Dedifferentiated amniotic fluid mesenchymal stem cell (primary cell): ENCODE measurements around the gene SCG3.
"Not testable (repeated sequence)": the region's sequence is repeated elsewhere in the genome, so short reads cannot be mapped to it uniquely, and the experiment has no call there.

Experiments used
- DNase-seq: peaks from one replicate; pipeline ENCODE4 v3.0.0-alpha.2; 2016; ENCODE audit errors: extremely low spot score

Gene SCG3

GRCh38 chr15:51681303-51681963 is at the start of gene SCG3:
TSS of gene SCG3 (plus strand) at chr15:51681503. CDS start at chr15:51681756, 253 bp downstream.
- DNase-seq, result no peak

- no peak for DNase-seq
Measured at GRCh38 chr15:51634591-51635198, 46.6 kb upstream of the SCG3 start.

- no peak for DNase-seq
Measured at GRCh38 chr15:51641490-51642130, 39.7 kb upstream of the SCG3 start.

GRCh38 chr15:51642696-51643095 is 38.6 kb upstream of the SCG3 start:
- DNase-seq, result no peak

- no peak for DNase-seq
Measured at GRCh38 chr15:51647128-51647562, 34.2 kb upstream of the SCG3 start.

- not testable (repeated sequence) for DNase-seq
Measured at GRCh38 chr15:51648101-51648500, 33.2 kb upstream of the SCG3 start.

GRCh38 chr15:51648643-51649042 is 32.7 kb upstream of the SCG3 start:
- DNase-seq, result not testable (repeated sequence)

- DNase-seq, result peak; percentile 77
Measured at GRCh38 chr15:51649659-51650521, 31.4 kb upstream of the SCG3 start.

GRCh38 chr15:51652084-51652668 is 29.1 kb upstream of the SCG3 start:
- DNase-seq, result no peak

- not testable (repeated sequence) for DNase-seq
Measured at GRCh38 chr15:51655401-51656057, 25.8 kb upstream of the SCG3 start.

- DNase-seq, result no peak
Measured at GRCh38 chr15:51658664-51659063, 22.6 kb upstream of the SCG3 start.

- no peak for DNase-seq
Measured at GRCh38 chr15:51661072-51661471, 20.2 kb upstream of the SCG3 start.

GRCh38 chr15:51667478-51667877 is 13.8 kb upstream of the SCG3 start:
- no peak for DNase-seq

- DNase-seq, result no peak
Measured at GRCh38 chr15:51668446-51668845, 12.9 kb upstream of the SCG3 start.

GRCh38 chr15:51669381-51669780 is 11.9 kb upstream of the SCG3 start:
- no peak for DNase-seq

- no peak for DNase-seq
Measured at GRCh38 chr15:51672155-51672687, 9.1 kb upstream of the SCG3 start.

GRCh38 chr15:51672913-51673857 is 8.1 kb upstream of the SCG3 start:
- no peak for DNase-seq

- DNase-seq, result no peak
Measured at GRCh38 chr15:51675234-51675633, 6.1 kb upstream of the SCG3 start.

GRCh38 chr15:51677021-51677420 is 4.3 kb upstream of the SCG3 start:
- DNase-seq, result no peak

- no peak for DNase-seq
Measured at GRCh38 chr15:51677452-51677851, 3.9 kb upstream of the SCG3 start.
